ENCODE data around the gene TRIL. TPM values are rescaled to one million over a fixed set of nuclear protein-coding genes. Genes with fewer than 3 reads are reported as not detected.

TRIL gene
- total and polyA plus RNA-seq, 2 of the 13 experiments (the other 11 are each of a cell fraction or from before 2014, with no cell fraction given): 0.18 to 0.40 TPM

DNA sequence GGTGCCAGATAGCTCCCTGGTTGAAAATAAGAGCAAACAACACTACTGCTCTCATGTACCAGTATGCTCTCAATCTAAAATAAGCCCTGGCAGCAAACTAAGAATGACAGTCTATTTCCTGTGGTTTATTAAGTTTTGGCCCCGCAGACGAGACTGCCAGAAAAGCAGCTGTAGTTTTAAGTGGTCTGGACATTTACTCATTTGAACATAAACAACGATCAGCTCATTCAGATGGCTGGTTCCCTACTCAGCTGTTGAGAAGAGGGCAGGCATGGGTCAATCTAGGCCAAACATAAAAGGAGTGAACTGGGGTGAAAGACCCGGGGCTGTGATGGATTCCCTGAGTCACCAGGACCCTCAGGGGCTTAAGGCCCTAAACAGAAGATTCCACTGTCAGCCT lies 4.5 kb downstream of the TRIL start:
- intact Hi-C loops (cut with micrococcal nuclease; ENCODE audit: unreplicated experiment) (no loop called here), in situ Hi-C loops (cut with HindIII; ENCODE audit: extremely low pct_ligation_motif_present, low pct_unique_long_range_greater_than_20kb) (loop anchor here (10.0 kb wide), 1 partner anchor 151 kb away; no protein-coding TSS in a partner anchor)
- CTCF ChIA-PET (ENCODE audit: low intra/inter-chr PET ratio, low total read pairs): no interaction called here
- FAIRE-seq (no peak), DNase-seq (ENCODE audit: low spot score) (no peak), ATAC-seq (no peak)
- 15% methylated on average over 4 of the region's 4 CpGs for WGBS (ENCODE audit: low lambda C conversion rate)
- H3K9ac ChIP-seq (ENCODE audit: insufficient read depth, low read depth, low read length): no peak overlapping the region
- H3K27me3 ChIP-seq (ENCODE audit: control insufficient read depth in 1 of 2, insufficient read depth in 2 of 2, low read length in 2 of 2): no peaks in the 10 kb centered on the region
- H3K27ac ChIP-seq (ENCODE audit: extremely low read length, insufficient read depth, low read length): no peak overlapping the region
- H3K4me3 ChIP-seq (replicated peaks in 1 of 3; ENCODE audit: insufficient read depth in 1 of 3, low read depth in 2 of 3, low read length in 3 of 3): no peak overlapping the region
- no peaks in the 10 kb centered on the region for H3K79me2 ChIP-seq (ENCODE audit: insufficient read depth, low read length)
- H4K20me1 ChIP-seq (ENCODE audit: insufficient read depth, low read length): no peaks in the 10 kb centered on the region
- POLR2A ChIA-PET: interaction anchor here (1.0 kb wide), 1 partner anchor 147 kb away, joined by 3 read pairs; no protein-coding TSS in a partner anchor
- no peaks in the 10 kb centered on the region for H3K9me3 ChIP-seq (ENCODE audit: low read length)
- no peak for TF ChIP-seq ZNF883 (CRISPR knock-in tag; IDR thresholded peaks at IDR 0.05; ENCODE audit: not compliant biosample characterization)
- TF ChIP-seq RAD21 (CRISPR knock-in tag; IDR thresholded peaks at IDR 0.05): no peak
- TF ChIP-seq, protein P1, sequence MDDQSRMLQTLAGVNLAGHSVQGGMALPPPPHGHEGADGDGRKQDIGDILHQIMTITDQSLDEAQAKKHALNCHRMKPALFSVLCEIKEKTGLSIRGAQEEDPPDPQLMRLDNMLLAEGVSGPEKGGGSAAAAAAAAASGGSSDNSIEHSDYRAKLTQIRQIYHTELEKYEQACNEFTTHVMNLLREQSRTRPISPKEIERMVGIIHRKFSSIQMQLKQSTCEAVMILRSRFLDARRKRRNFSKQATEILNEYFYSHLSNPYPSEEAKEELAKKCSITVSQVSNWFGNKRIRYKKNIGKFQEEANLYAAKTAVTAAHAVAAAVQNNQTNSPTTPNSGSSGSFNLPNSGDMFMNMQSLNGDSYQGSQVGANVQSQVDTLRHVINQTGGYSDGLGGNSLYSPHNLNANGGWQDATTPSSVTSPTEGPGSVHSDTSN (CRISPR knock-in tag; IDR thresholded peaks at IDR 0.05; ENCODE audit: borderline replicate concordance): no peak
- no peak for TF ChIP-seq ZBTB42 (CRISPR knock-in tag; IDR thresholded peaks at IDR 0.05)
- no peak for TF ChIP-seq AKAP8 (CRISPR knock-in tag; IDR thresholded peaks at IDR 0.05)
- TF ChIP-seq, protein P2, sequence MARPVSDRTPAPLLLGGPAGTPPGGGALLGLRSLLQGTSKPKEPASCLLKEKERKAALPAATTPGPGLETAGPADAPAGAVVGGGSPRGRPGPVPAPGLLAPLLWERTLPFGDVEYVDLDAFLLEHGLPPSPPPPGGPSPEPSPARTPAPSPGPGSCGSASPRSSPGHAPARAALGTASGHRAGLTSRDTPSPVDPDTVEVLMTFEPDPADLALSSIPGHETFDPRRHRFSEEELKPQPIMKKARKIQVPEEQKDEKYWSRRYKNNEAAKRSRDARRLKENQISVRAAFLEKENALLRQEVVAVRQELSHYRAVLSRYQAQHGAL (CRISPR knock-in tag; IDR thresholded peaks at IDR 0.05; ENCODE audit: not compliant biosample characterization): no peak
- TF ChIP-seq ZNF782 (CRISPR knock-in tag; IDR thresholded peaks at IDR 0.05; ENCODE audit: borderline replicate concordance): no peak
- TF ChIP-seq HNF4G (IDR thresholded peaks at IDR 0.05; ENCODE audit: borderline replicate concordance, low read depth, low read length): no peak
- no peak for TF ChIP-seq HNF4G (CRISPR knock-in tag; IDR thresholded peaks at IDR 0.05; ENCODE audit: borderline replicate concordance, low read depth)
- TF ChIP-seq, protein P3, sequence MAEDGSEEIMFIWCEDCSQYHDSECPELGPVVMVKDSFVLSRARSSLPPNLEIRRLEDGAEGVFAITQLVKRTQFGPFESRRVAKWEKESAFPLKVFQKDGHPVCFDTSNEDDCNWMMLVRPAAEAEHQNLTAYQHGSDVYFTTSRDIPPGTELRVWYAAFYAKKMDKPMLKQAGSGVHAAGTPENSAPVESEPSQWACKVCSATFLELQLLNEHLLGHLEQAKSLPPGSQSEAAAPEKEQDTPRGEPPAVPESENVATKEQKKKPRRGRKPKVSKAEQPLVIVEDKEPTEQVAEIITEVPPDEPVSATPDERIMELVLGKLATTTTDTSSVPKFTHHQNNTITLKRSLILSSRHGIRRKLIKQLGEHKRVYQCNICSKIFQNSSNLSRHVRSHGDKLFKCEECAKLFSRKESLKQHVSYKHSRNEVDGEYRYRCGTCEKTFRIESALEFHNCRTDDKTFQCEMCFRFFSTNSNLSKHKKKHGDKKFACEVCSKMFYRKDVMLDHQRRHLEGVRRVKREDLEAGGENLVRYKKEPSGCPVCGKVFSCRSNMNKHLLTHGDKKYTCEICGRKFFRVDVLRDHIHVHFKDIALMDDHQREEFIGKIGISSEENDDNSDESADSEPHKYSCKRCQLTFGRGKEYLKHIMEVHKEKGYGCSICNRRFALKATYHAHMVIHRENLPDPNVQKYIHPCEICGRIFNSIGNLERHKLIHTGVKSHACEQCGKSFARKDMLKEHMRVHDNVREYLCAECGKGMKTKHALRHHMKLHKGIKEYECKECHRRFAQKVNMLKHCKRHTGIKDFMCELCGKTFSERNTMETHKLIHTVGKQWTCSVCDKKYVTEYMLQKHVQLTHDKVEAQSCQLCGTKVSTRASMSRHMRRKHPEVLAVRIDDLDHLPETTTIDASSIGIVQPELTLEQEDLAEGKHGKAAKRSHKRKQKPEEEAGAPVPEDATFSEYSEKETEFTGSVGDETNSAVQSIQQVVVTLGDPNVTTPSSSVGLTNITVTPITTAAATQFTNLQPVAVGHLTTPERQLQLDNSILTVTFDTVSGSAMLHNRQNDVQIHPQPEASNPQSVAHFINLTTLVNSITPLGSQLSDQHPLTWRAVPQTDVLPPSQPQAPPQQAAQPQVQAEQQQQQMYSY (CRISPR knock-in tag; IDR thresholded peaks at IDR 0.05): no peak
- TF ChIP-seq CBFB (CRISPR knock-in tag; IDR thresholded peaks at IDR 0.05): no peak
- TF ChIP-seq ZNF563 (CRISPR knock-in tag; IDR thresholded peaks at IDR 0.05): no peak
- TF ChIP-seq TOE1 (CRISPR knock-in tag; IDR thresholded peaks at IDR 0.05): no peak
- no peaks in the 10 kb centered on the region for H3K36me3 ChIP-seq (replicated peaks in 1 of 2; ENCODE audit: control insufficient read depth in 1 of 2, insufficient read depth in 2 of 2, low read length in 2 of 2)
- BruUV-seq (replicated peaks): no TSS peak
- peaks cover 31% of the 10 kb centered on the region for H3K4me1 ChIP-seq (ENCODE audit: insufficient read depth, low read length)
- H3K4me2 ChIP-seq (ENCODE audit: low read depth, low read length): no peak overlapping the region
- H2AFZ ChIP-seq (ENCODE audit: low read length): no peak overlapping the region

All from HepG2 (cell line).